Neural cell (in vitro differentiated cells): ENCODE measurements around the gene XPNPEP2.

ENCODE experiments used
- EP300 ChIP-seq: fragments of 450-650 bp; conservative IDR thresholded peaks from 2 replicates; pipeline ENCODE4 v1.6.1; 2014; ENCODE audit warnings: antibody characterized with exemption, mild to moderate bottlenecking, moderate library complexity; ENCODE audit not compliant: poor library complexity, severe bottlenecking
- RAD21 ChIP-seq: fragments of 450-650 bp; conservative IDR thresholded peaks from 2 replicates; pipeline ENCODE4 v1.6.1; 2014; ENCODE audit warnings: antibody characterized with exemption, mild to moderate bottlenecking, moderate library complexity
- TF ChIP-seq, protein P1 (sequence below): fragments of 450-650 bp; IDR thresholded peaks from 2 replicates; pipeline ENCODE4 v1.5.1; 2014; ENCODE audit warnings: antibody characterized with exemption, mild to moderate bottlenecking, moderate library complexity; ENCODE audit not compliant: poor library complexity, severe bottlenecking

GRCh38 chrX:129726307-129727111 is 12.3 kb upstream of the XPNPEP2 start:
- TF ChIP-seq, protein P1, sequence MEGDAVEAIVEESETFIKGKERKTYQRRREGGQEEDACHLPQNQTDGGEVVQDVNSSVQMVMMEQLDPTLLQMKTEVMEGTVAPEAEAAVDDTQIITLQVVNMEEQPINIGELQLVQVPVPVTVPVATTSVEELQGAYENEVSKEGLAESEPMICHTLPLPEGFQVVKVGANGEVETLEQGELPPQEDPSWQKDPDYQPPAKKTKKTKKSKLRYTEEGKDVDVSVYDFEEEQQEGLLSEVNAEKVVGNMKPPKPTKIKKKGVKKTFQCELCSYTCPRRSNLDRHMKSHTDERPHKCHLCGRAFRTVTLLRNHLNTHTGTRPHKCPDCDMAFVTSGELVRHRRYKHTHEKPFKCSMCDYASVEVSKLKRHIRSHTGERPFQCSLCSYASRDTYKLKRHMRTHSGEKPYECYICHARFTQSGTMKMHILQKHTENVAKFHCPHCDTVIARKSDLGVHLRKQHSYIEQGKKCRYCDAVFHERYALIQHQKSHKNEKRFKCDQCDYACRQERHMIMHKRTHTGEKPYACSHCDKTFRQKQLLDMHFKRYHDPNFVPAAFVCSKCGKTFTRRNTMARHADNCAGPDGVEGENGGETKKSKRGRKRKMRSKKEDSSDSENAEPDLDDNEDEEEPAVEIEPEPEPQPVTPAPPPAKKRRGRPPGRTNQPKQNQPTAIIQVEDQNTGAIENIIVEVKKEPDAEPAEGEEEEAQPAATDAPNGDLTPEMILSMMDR: peak; percentile 73
- TF ChIP-seq RAD21 (peak; percentile 77), EP300 (no peak)
